Sigmoid colon (tissue), 4 donors: Measurements from ENCODE around the gene PRKCZ.

Experiments used
- CTCF ChIP-seq, 4 experiments: fragments of 450-650 bp in 3 of 4; fragments of 200-600 bp in 1 of 4; IDR thresholded peaks; one replicate each; pipeline ENCODE4 v1.5.1; 2016 to 2019; ENCODE audit warnings: antibody characterized with exemption in 4 of 4, mild to moderate bottlenecking in 3 of 4, moderate library complexity in 2 of 4
- POLR2A ChIP-seq, 2 donors: fragments of 450-650 bp; IDR thresholded peaks; one replicate each; pipeline ENCODE4 v1.6.1; 2016; ENCODE audit warnings: antibody characterized with exemption in 2 of 2, mild to moderate bottlenecking in 2 of 2, moderate library complexity in 2 of 2
- POLR2AphosphoS5 ChIP-seq, 4 donors: sonication (generic); formaldehyde crosslinking; IDR thresholded peaks; one replicate each; pipeline ENCODE4 v1.6.1; 2017; ENCODE audit warnings: antibody characterized with exemption in 4 of 4

GRCh38 chr1:2070800-2071530 lies 20.8 kb downstream of the PRKCZ start:
- TF ChIP-seq POLR2A (IDR thresholded peaks at IDR 0.05) = no peak
- no peak for TF ChIP-seq CTCF (IDR thresholded peaks at IDR 0.05)
- no peak for TF ChIP-seq POLR2AphosphoS5 (IDR thresholded peaks at IDR 0.05)
